ENCODE data around the gene DYNLT3. TPM values are rescaled to one million over a fixed set of nuclear protein-coding genes. Genes with fewer than 3 reads are reported as not detected.

The DYNLT3 gene
- total and polyA plus RNA-seq, 2 of the 13 experiments (the other 11 are each of a cell fraction or from before 2014, with no cell fraction given): 5.4 to 6.1 TPM

DNA sequence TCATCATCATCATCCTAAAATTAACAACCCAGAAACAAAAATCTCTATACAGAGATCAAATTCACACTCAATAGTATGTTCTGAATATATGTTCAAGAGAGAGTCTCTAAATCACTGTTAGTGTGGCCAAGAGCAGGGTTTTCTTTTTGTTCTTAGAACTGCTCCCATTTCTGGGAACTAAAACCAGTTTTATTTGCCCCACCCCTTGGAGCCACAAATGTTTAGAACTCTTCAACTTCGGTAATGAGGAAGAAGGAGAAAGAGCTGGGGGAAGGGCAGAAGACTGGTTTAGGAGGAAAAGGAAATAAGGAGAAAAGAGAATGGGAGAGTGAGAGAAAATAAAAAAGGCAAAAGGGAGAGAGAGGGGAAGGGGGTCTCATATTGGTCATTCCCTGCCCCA is 35.3 kb downstream of the DYNLT3 start (continued):
- TF ChIP-seq, protein P1, sequence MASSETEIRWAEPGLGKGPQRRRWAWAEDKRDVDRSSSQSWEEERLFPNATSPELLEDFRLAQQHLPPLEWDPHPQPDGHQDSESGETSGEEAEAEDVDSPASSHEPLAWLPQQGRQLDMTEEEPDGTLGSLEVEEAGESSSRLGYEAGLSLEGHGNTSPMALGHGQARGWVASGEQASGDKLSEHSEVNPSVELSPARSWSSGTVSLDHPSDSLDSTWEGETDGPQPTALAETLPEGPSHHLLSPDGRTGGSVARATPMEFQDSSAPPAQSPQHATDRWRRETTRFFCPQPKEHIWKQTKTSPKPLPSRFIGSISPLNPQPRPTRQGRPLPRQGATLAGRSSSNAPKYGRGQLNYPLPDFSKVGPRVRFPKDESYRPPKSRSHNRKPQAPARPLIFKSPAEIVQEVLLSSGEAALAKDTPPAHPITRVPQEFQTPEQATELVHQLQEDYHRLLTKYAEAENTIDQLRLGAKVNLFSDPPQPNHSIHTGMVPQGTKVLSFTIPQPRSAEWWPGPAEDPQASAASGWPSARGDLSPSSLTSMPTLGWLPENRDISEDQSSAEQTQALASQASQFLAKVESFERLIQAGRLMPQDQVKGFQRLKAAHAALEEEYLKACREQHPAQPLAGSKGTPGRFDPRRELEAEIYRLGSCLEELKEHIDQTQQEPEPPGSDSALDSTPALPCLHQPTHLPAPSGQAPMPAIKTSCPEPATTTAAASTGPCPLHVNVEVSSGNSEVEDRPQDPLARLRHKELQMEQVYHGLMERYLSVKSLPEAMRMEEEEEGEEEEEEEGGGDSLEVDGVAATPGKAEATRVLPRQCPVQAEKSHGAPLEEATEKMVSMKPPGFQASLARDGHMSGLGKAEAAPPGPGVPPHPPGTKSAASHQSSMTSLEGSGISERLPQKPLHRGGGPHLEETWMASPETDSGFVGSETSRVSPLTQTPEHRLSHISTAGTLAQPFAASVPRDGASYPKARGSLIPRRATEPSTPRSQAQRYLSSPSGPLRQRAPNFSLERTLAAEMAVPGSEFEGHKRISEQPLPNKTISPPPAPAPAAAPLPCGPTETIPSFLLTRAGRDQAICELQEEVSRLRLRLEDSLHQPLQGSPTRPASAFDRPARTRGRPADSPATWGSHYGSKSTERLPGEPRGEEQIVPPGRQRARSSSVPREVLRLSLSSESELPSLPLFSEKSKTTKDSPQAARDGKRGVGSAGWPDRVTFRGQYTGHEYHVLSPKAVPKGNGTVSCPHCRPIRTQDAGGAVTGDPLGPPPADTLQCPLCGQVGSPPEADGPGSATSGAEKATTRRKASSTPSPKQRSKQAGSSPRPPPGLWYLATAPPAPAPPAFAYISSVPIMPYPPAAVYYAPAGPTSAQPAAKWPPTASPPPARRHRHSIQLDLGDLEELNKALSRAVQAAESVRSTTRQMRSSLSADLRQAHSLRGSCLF (CRISPR knock-in tag; IDR thresholded peaks at IDR 0.05; ENCODE audit: borderline replicate concordance): no peak
- no peak for TF ChIP-seq SMAD9 (CRISPR knock-in tag; IDR thresholded peaks at IDR 0.05)

DNA sequence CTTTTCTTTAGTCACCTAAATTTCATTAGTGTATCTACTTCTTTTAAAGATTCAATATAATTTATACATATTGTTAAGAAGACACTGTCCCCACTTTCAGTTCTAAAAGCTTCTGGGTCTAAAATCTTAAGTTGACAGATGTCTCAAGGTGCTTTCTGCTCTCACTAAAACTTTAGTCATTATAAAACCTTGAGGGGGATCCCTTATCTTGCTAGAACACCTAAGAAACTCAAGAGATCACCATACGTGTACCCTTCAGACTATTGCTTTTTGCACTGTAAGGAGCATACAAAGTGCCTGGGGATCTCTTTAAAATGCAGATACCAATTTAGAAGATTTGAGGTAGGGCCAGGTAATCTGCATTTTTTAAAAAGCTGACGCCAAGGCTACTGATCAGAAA is 37.4 kb downstream of the DYNLT3 start:
- Histone ChIP-seq H4K20me1 (ENCODE audit: insufficient read depth, low read length) (no peaks in the 10 kb centered on the region), H3K27ac (ENCODE audit: extremely low read length, insufficient read depth, low read length) (no peak overlapping the region), H3K36me3 (replicated peaks in 1 of 2; ENCODE audit: control insufficient read depth in 1 of 2, insufficient read depth in 2 of 2, low read length in 2 of 2) (no peaks in the 10 kb centered on the region), H3K4me2 (ENCODE audit: low read depth, low read length) (no peak overlapping the region), H3K4me3 (replicated peaks in 1 of 3; ENCODE audit: insufficient read depth in 1 of 3, low read depth in 2 of 3, low read length in 3 of 3) (no peak overlapping the region), H3K27me3 (ENCODE audit: control insufficient read depth in 1 of 2, insufficient read depth in 2 of 2, low read length in 2 of 2) (no peaks in the 10 kb centered on the region), H3K9me3 (ENCODE audit: low read length) (no peaks in the 10 kb centered on the region), H3K4me1 (ENCODE audit: insufficient read depth, low read length) (no peaks in the 10 kb centered on the region), H3K9ac (ENCODE audit: insufficient read depth, low read depth, low read length) (no peak overlapping the region), H2AFZ (ENCODE audit: low read length) (no peak overlapping the region), H3K79me2 (ENCODE audit: insufficient read depth, low read length) (no peaks in the 10 kb centered on the region)
- no peak for DNase-seq (ENCODE audit: low spot score)
- WGBS (ENCODE audit: low lambda C conversion rate): 0% methylated on average over 2 of the region's 2 CpGs
- intact Hi-C loops (cut with micrococcal nuclease; ENCODE audit: unreplicated experiment): no loop called here
- no TSS peak for BruUV-seq (replicated peaks)
- CTCF ChIA-PET (ENCODE audit: low intra/inter-chr PET ratio, low total read pairs): no interaction called here
- TF ChIP-seq, protein P2, sequence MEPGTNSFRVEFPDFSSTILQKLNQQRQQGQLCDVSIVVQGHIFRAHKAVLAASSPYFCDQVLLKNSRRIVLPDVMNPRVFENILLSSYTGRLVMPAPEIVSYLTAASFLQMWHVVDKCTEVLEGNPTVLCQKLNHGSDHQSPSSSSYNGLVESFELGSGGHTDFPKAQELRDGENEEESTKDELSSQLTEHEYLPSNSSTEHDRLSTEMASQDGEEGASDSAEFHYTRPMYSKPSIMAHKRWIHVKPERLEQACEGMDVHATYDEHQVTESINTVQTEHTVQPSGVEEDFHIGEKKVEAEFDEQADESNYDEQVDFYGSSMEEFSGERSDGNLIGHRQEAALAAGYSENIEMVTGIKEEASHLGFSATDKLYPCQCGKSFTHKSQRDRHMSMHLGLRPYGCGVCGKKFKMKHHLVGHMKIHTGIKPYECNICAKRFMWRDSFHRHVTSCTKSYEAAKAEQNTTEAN (CRISPR knock-in tag; conservative IDR thresholded peaks at IDR 0.05): no peak
- TF ChIP-seq NFYB (CRISPR knock-in tag; IDR thresholded peaks at IDR 0.05) (no peak), ZKSCAN8 (CRISPR knock-in tag; IDR thresholded peaks at IDR 0.05; ENCODE audit: borderline replicate concordance) (no peak), BRCA1 (CRISPR knock-in tag; IDR thresholded peaks at IDR 0.05) (no peak), RCOR2 (CRISPR knock-in tag; IDR thresholded peaks at IDR 0.05) (no peak)
- TF ChIP-seq, protein P3, sequence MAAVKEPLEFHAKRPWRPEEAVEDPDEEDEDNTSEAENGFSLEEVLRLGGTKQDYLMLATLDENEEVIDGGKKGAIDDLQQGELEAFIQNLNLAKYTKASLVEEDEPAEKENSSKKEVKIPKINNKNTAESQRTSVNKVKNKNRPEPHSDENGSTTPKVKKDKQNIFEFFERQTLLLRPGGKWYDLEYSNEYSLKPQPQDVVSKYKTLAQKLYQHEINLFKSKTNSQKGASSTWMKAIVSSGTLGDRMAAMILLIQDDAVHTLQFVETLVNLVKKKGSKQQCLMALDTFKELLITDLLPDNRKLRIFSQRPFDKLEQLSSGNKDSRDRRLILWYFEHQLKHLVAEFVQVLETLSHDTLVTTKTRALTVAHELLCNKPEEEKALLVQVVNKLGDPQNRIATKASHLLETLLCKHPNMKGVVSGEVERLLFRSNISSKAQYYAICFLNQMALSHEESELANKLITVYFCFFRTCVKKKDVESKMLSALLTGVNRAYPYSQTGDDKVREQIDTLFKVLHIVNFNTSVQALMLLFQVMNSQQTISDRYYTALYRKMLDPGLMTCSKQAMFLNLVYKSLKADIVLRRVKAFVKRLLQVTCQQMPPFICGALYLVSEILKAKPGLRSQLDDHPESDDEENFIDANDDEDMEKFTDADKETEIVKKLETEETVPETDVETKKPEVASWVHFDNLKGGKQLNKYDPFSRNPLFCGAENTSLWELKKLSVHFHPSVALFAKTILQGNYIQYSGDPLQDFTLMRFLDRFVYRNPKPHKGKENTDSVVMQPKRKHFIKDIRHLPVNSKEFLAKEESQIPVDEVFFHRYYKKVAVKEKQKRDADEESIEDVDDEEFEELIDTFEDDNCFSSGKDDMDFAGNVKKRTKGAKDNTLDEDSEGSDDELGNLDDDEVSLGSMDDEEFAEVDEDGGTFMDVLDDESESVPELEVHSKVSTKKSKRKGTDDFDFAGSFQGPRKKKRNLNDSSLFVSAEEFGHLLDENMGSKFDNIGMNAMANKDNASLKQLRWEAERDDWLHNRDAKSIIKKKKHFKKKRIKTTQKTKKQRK (IDR thresholded peaks at IDR 0.05; ENCODE audit: low read length): no peak
- no peak for ATAC-seq
- no peak for FAIRE-seq
- in situ Hi-C loops (cut with HindIII; ENCODE audit: extremely low pct_ligation_motif_present, low pct_unique_long_range_greater_than_20kb): no loop called here
- POLR2A ChIA-PET: no interaction called here

Data from HepG2 (cell line).